Kasumi-1 (cell line): ENCODE results near the gene DHX34.

Experiments used
- DNase-seq, 2 experiments: peaks; one replicate each; lab custom pipeline; 2025; lab: John Stamatoyannopoulos, UW

Gene DHX34

GRCh38 chr19:47417107-47417745 is 68.1 kb downstream of the DHX34 start:
- no peak for DNase-seq

GRCh38 chr19:47417746-47418691 is 68.9 kb downstream of the DHX34 start:
- no peak for DNase-seq

GRCh38 chr19:47418692-47419029 is 69.5 kb downstream of the DHX34 start:
- DNase-seq: no peak

- no peak for DNase-seq
Measured at GRCh38 chr19:47419030-47419783, 70.1 kb downstream of the DHX34 start, which contains the start of gene MEIS3. Gene MEIS3, minus strand, starts transcription at chr19:47419527. Its CDS starts 446 bp downstream, at chr19:47419081.

GRCh38 chr19:47419789-47420188 is 70.7 kb downstream of the DHX34 start:
- DNase-seq: no peak

- no peak for DNase-seq
Measured at GRCh38 chr19:47421244-47421786, 72.2 kb downstream of the DHX34 start.

GRCh38 chr19:47421844-47422395 is 72.8 kb downstream of the DHX34 start:
- DNase-seq: no peak

GRCh38 chr19:47422417-47423163 is 73.5 kb downstream of the DHX34 start:
- no peak for DNase-seq

- no peak for DNase-seq
Measured at GRCh38 chr19:47423203-47423882, 74.2 kb downstream of the DHX34 start.

GRCh38 chr19:47427241-47428176 is 78.4 kb downstream of the DHX34 start:
- peak; percentile 53 to 57 for DNase-seq

- peak; percentile 52 to 59 for DNase-seq
Measured at GRCh38 chr19:47428177-47428894, 79.2 kb downstream of the DHX34 start.

- DNase-seq: no peak
Measured at GRCh38 chr19:47429140-47429793, 80.2 kb downstream of the DHX34 start.

GRCh38 chr19:47430041-47430802 is 81.1 kb downstream of the DHX34 start:
- DNase-seq: peak in 1 of 2 experiments; percentile 18

- no peak for DNase-seq
Measured at GRCh38 chr19:47432091-47432490, 83.0 kb downstream of the DHX34 start.
